CMK (cell line): ENCODE data around the gene CHD1L.
"Not testable (repeated sequence)": the region's sequence is repeated elsewhere in the genome, so short reads cannot be mapped to it uniquely, and the experiment has no call there.

Experiments
- DNase-seq: peaks from one replicate; pipeline ENCODE4 v3.0.0-alpha.2; 2010; ENCODE audit warnings: low read depth

Gene CHD1L

DNA sequence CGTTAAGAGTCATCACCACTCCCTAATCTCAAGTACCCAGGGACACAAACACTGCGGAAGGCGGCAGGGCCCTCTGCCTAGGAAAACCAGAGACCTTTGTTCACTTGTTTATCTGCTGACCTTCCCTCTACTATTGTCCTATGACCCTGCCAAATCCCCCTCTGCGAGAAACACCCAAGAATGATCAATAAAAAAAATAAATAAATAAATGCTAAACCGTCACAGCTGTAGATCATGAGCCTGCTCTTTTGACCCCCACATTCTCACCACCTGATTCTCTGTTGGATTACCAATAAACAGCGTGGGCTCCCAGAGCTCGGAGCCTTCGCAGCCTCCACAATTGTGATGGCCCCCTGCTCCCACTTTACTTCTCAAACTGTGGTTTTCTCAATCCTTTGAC lies 8.6 kb upstream of the CHD1L start:
- not testable (repeated sequence) for DNase-seq

DNA sequence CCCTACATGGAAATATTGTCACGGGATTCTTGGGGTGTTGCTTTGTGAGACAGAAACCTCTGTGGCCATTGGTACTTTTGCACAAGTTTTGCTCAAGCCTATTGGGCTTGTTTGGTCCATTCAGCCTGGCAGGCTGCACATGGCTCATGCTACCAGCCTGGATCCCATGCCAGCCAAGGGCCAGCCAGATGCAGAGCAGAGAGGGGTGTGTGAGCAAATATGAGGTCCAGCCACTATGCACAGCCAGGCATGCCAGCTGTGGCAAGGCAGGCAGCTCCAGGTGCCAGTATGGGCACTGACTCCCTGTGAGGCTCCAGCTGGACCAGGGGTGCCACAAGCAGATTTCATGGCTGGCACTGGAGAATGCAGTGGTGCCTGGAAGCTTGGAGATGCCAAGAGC lies 6.7 kb upstream of the CHD1L start:
- DNase-seq, result no peak

DNA sequence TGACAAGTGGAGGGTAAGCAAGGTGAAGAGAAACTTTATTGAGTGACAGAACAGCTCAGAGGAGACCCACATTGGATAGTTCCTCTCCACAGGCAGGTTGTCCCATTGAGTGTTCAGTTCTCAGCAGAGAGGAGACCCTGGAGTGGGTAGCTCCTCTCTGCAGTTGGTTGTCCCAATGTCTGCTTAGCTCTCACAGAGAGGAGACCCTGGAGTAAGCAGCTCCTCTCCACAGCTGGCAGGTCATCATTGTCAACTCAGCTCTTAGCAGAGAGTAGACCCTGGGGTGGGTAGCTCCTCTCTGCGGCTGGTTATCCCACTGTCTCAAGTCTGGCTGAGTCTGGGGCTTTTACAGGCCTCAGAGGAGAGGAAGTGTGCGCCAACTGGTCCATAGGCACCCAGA lies 6.0 kb upstream of the CHD1L start:
- DNase-seq, result no peak

DNA sequence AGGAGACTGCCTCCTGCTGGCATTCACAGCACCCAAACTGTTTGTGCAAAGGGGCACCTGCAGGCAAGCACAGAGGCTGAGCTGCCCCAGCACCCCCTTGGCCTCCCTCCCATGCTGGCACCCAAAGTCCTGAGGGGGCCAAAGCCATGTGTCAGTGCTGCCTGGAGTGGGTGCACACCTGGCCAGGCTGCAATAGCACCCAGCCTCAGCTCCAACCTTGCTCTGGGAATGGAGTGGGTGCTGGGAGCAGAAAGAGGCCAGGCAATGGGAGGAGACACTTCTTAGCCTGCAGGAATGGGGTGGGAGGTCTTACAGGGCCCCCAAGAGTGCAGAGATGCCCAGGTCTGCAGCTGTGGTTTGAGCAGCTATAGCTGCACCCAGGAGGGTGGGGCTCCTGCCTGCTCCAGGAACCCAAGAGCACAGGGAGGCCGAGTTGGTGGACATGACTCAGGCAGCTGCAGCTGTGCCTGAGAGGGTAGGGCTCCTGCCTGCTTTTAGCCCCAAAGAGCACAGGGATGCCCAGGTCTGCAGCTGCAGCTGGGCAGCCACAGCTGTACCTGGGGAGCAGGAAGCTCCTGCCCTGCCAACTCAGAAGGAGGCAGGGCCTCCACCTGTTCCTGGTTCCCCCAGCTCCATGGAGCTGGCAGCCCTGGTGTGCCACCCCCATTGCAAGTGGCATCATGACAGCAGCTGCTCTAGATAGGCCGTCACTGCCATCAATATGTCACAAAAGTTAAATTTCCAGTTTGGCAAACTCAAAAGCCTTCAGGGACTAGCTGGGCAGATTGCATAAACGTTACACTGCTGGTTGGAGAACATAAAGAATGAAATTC lies 5.3 kb upstream of the CHD1L start:
- DNase-seq, result no peak

DNA sequence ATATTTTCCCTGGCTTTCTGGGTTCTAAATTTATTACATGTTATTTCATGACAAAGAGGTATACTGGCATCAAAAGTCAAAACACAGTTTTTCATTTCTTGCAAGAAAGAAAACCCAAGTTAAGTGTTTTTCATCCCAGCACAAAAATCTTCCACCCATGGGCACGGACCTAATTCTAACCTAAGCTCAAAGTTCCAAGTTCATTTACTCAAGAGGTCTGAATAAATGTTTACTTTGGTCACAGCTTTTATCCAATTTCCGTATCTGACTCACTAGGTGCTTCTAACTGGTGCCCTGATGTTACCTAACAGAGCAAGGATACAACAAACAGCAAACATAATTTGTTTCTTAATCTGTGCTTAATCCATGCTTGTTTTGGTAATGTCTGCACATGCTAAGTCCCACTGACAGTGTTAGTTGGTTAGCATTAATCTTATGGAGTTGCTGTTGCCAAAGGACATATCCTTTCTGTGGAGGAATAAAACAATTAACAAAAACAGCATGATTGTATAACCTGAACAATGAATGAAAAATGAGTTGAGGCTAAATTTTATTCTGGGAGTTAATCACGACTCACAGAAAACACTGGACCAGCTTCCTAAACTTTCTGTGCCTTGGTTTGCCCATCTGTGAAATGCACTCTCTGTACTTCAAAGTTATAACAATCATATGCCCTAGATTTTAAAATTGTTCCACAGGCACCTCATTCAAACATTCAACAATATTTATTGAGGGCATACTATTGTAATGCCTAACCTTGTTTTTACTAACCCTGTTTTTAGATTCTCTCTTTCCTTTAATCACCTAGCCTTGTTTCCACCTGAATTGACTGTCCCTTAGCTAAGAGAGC lies 4.2 kb upstream of the CHD1L start:
- DNase-seq, result no peak

DNA sequence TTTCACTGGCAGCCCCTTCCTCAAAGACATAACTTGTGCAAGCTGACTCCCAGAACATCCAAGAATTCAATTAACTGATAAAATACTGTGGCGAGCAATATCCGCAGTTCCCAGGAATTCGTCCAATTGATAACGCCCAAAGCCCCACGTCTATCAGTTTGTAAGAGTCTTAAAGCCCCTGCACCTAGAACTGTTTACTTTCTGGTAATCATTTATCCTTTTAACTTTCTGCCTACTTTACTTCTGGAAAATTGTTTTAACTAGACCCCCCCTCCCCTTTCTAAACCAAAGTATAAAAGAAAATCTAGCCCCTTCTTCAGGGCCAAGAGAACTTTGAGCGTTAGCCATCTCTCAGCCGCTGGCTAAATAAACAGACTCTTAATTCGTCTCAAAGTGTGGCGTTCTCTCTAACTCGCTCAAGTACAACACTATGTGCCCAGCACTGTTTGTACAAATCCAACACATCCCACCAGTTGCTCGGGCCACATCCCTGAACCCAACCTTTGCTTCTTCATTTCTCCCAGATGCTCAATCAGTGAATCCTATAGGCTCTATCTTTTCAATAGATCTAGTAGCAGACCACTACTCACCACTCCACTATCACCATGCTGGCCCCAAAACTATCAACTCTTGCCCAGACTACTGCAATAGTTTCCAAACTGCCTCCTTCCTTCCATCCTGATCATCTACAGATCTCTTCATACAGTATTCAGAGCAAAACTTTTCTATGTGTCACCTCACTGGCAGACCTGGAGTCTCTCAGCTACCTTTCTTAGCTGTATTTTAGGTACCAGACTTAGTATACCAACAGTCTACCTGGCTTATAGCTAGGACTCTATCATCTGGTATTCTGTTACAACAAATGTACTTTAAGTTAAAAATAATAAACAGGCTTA lies 3.3 kb upstream of the CHD1L start:
- no peak for DNase-seq

DNA sequence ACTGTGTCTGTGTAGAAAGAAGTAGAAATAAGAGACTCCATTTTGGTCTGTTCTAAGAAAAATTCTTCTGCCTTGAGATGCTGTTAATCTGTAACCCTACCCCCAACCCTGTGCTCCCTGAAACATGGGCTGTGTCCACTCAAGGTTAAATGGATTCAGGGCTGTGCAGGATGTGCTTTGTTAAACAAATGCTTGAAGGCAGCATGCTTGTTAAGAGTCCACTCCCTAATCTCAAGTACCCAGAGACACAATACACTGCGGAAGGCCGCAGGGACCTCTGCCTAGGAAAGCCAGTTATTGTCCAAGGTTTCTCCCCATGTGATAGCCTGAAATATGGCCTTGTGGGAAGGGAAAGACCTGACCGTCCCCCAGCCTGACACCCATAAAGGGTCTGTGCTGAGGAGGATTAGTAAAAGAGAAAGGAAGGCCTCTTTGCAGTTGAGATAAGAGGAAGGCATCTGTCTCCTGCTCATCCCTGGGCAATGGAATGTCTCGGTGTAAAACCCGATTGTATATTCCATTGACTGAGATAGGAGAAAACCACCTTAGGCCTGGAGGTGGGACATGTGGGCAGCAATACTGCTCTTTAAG lies 2.3 kb upstream of the CHD1L start:
- DNase-seq, result not testable (repeated sequence)

DNA sequence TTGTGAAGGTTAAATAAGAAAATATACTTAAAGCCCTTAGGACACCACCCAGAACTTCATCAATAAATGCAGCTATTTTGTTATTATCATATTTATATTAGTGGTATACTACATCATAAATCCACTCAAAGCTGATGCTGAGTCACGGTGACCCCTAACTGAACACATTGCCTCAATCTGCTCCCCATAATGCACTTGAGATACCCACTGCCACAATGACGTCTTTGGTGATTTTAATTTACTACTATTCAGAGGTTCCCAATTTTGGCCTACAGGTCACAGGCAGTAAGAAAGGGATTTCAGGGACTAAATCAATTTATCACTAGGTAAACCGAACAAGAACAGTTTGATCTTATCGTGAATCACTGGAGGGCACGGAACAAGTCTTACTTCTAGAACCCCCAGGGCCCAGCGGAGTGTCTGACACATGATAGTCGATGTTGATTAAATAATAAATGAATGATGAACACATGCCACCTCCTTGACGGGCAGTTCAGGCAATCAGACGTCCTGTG lies 493 bp upstream of the CHD1L start:
- no peak for DNase-seq

DNA sequence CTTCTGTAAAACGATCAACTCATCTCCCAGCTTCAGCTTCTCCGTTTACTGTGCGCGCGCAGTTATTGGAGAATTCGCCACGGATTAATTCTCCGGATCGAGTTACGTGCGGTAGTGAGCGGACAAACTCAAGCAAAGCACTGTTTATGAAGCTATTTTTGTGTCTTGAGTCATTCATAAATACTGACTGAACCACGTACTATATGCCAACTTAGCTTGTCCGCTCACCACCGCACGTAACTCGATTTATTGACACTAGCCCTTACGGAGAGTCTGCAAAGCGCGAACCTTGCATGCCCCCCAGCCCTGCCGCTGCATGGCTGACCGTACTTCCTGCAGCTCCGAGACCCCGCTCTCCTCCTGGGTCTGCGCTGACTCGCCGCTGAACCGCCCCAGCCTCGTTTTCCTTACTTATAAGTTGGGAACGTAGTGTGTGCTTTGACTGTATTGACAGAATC lies 773 bp downstream of the CHD1L start:
- DNase-seq, result no peak

DNA sequence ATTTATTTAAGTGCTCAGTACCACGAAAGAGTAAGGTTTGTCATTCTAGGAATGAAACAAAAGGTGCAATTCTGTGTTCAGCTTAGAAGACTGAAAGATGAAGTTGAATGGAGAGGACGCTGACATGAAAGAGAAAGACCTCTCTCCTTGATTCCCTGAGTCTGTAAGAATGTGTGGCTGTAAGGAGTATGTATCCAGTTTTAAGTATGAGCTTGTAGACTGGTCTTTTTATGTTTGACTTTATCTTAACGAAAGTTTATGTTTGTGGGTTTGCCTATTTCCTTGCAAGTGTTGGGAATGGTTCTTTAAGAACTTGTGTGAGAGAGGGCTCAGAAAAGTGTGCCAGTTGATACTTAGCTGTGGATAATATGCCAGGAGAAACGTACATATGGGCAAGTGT lies 1.4 kb downstream of the CHD1L start:
- no peak for DNase-seq

DNA sequence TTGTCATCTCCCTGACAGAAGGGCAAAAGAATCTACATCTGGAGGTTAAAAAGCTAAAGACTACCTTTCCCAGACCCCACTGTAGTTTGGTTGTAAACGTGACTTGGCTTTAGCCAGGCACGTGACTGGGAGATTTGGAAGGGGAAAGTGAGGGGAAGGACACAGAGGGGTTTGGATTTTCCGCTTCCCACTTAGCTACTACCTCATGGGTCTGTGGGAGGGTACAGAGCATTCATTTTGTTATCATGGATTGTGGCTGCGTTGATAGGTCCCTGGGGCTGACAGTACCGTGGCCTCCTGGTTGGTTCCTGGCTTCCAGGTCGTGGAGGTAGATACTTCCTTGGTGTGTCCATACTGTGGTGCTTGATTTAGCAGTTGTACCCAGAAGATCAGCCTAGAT lies 2.6 kb downstream of the CHD1L start:
- DNase-seq, result no peak

DNA sequence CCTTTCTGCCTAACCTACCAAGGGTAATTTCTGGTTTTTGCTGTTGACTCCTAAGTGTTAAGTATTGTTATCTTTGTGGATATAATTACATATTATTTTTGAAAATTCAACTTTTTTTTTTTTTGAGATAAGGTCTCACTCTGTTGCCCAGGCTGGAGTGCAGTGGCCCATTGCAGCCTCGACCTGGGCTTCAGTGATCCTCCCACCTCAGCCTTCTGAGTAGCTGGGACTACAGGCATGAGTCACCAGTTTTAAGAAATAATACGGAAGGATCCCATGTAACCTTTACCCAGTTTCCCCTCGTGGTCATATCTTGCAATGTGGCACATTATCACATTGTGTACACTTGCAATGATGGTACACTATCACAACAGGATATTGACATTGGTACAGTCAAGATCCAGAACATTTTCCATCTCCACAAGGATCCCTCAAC lies 3.1 kb downstream of the CHD1L start:
- no peak for DNase-seq

DNA sequence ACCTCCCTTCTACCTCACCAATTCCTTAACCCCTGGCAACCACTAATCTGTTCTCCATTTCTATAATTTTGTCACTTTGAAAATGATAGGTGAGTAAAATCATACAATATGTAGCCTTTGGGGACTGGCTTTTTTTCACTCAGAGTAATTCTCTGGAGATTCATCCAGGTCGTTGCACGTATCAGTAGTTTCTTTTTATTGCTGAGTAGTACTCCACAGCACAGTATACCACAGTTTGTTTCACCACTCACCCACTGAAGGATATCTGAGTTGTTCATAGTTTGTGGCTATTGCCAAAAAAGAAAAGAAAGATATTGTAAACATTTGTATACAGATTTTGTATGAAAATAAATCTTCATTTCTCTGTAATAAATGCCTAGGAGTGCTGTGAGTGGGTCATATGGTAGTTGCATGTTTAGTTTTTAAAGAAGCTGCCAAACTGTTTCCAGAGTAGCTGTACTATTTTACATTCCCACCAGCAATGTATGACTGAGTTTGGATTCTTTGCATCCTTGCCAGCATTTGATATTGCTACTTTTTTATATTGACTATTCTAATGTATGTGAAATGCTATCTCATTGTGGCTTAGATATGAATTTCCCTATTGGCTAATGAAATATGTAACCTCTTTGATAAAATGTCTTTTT lies 3.7 kb downstream of the CHD1L start:
- no peak for DNase-seq

DNA sequence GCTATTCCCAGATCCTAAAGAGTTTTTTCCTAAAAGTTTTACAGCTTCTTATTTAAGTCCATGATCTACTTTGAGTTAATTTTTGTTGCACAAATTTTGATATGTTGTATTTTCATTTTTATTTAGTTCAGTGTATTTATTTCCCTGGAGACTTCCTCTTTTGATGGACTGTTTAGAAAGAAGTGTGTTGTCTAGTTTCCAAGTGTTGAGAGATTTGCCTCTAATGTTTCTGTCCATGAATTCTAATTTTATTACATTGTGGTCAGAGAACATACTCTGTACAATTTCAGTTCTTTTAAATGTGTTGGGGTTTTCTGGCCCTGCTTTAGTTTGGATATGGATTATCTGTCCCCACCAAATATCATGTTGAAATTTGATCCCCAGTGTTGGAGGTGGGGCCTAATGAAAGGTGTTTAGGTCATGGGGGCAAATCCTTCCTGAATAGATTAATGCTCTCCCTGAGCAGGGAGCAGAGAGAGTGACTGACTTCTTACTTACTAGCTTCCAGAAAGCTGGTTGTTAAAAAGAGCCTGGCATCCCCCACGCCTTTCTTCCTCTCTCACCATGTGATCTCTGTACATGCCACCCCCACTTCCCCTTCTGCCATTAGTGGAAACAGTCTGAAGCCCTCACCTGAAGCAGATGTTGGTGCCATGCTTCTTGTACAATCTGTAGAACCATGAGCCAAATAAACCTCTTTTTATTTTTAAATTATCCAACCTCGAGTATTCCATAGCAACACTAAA lies 4.6 kb downstream of the CHD1L start:
- DNase-seq, result no peak

DNA sequence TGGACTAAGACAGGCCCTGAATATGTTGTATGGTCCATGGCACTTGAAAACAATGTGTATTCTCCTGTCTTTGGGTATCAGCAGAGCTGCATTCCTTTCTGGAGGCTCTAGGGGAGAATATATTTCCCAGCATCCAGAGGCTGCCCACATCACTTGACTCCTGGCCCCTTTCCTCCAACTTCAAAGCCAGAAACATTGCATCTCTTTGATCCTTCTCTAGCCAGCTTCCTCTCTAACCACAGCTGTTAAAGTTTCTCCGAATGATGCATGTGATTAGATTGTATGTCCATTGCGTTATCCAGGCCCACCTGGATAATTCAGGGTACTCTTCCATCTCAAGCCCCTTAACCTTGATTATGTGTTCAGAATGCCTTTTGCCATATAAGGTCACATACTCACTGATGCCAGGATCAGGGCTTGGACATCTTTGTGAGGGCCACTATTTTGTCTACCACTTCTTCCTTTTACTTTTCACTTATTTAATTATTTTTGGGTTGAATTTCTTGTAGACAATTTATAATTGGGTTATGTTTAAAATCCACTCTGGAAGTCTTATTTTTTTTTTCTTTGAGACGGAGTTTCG lies 5.3 kb downstream of the CHD1L start:
- no peak for DNase-seq

DNA sequence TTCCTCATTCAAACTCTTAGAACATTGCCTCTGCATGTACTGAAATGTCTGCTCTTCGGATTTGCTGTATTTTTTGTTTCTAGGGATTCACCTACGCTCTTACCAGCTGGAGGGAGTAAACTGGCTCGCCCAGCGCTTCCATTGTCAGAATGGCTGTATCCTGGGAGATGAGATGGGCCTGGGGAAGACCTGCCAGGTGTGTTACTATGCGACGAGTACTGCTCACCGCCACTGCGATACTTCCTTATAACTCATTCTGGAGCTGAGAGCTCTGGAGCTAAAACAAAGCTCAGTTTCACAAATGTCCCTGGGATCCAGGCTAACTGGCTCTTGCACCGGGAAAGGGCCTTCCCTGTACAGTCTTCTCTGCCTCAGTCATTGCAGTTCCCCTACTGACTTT lies 10.1 kb downstream of the CHD1L start:
- no peak for DNase-seq

DNA sequence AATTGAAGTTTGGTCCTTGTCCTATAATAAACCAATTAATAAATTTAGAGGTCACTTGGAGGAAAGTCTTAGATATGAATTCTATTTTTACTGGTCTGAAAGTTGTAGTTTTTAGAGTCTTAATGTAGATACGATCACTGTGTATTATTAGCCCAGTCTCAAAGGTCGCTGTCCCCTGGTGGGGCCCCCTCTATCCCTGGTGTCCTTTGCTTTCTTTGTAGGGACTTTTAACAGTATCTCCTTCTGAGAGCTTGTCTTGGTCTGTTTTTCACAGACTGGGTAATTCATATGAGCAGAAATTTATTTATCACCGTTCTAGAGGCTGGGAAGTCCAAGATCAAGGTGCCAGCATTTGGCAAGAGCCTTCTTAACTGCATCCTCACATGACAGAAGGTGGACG lies 18.5 kb downstream of the CHD1L start:
- no peak for DNase-seq

DNA sequence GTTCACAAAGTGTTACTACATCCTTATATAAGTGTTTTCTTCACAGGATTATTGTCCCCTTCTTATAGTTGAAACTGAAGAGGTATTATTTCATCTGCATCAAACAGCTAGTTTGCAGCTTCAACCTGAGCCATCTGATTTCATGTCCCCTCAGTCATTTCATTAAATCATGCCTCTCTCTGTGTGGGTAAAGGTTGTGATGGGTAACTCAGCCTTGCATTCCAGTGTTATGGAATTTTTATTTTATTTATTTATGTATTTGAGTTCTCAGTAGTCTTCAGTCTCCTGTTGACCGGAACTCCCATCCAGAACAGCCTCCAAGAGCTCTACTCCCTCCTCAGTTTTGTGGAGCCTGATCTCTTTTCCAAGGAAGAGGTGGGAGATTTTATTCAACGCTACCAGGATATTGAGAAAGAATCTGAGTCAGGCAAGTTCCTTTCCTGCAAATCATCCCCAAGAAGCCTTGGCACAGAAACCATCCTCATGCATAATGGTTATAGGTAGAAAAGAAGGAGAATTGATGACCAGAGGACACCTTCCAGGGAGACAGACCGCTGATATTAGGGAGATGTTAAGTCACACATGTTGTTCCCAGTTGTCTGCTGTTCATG lies 21.8 kb downstream of the CHD1L start:
- no peak for DNase-seq

DNA sequence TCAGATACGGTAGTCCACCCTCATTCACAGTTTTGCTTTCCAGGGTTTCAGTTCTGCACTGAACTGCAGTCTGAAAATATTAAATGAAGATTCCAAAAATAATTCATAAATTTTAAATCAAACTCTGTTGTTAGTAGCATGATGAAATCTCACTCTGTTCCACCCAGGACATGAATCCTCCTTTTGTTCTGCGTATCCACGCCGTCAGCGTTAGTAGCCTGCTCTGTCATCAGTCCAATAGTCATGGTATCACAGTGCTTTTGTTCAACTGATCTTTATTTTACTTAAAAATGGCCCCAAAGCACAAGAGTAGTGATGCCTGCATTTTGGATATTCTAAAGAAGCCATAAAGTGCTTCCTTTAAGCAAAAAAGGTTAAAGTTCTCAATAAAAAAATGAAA lies 23.9 kb downstream of the CHD1L start:
- DNase-seq, result no peak

DNA sequence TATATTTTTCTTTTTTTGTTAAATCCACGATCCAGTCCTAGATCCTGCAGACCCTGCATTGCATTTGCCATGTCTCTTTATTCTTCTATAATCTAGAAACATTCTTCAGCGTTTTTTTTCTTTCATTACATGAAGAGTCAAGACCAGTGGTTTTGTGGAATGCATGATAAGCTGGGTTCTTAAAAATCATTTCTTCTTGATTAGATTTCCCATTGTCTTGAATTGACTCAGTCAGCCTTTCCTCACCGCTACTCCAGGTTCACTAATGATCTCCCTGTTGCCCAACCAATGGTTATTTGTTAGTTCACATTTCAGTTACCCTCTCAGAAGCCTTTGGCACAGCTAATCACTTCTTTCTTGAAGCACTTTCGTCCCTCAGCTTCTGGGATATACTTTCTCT lies 25.2 kb downstream of the CHD1L start:
- DNase-seq, result no peak
